ENCODE results near the gene DOK7.
A peak's percentile ranks its signal among the peaks of the same experiment; 100 is the strongest.

The DOK7 gene

GRCh38 chr4:3437998-3438846 lies 24.9 kb upstream of the DOK7 start:
- H2AK5ac ChIP-seq (ENCODE audit: low read depth, low read length), result no peak overlapping the region
- peak overlapping the region; percentile 48 for H2BK5ac ChIP-seq (ENCODE audit: low read length)
- peaks cover 2% of the 10 kb centered on the region for H3K79me1 ChIP-seq (ENCODE audit: low read depth, low read length)
- no peak for DNase-seq (ENCODE audit: low spot score)
- no peak overlapping the region for H2BK15ac ChIP-seq (ENCODE audit: low read length)
- peak overlapping the region; percentile 92 for H4K8ac ChIP-seq (ENCODE audit: low read depth, low read length)
- no peak overlapping the region for H3K9ac ChIP-seq (ENCODE audit: low read depth, low read length, poor library complexity)
- peaks cover 0 to 2% of the 10 kb centered on the region in 2 donors for H3K9me3 ChIP-seq (replicated peaks in 1 of 2; ENCODE audit: control insufficient read depth in 2 of 2, insufficient read depth in 1 of 2, low read depth in 1 of 2, low read length in 2 of 2)
- no peak overlapping the region for H2BK12ac ChIP-seq (ENCODE audit: low read length)
- no peak overlapping the region for H3K4me2 ChIP-seq (ENCODE audit: insufficient read depth, low read length, poor library complexity, severe bottlenecking)
- H3K18ac ChIP-seq (ENCODE audit: low read length), result peak overlapping the region; percentile 48
- no CpG with 5 or more reads among the region's 28 CpGs for WGBS, 2 donors (ENCODE audit: extremely low coverage in 2 of 2, insufficient read length in 2 of 2, insufficient replicate concordance in 1 of 2)
- H3K14ac ChIP-seq (ENCODE audit: low read length), result peak overlapping the region; percentile 82
- H3K4ac ChIP-seq (ENCODE audit: low read length), result no peak overlapping the region
- H3K23ac ChIP-seq (ENCODE audit: low read depth, low read length, poor library complexity), result peak overlapping the region; percentile 55
- H2AFZ ChIP-seq (ENCODE audit: low read length), result no peak overlapping the region
- no peak overlapping the region for H4K91ac ChIP-seq (ENCODE audit: low read depth, low read length, poor library complexity)
- peaks cover 4 to 10% of the 10 kb centered on the region in 2 donors for H3K4me1 ChIP-seq (ENCODE audit: control insufficient read depth in 2 of 2, insufficient read depth in 1 of 2, low read depth in 1 of 2, low read length in 2 of 2)
- no peaks in the 10 kb centered on the region for H3K27me3 ChIP-seq (ENCODE audit: control insufficient read depth in 3 of 3, insufficient read depth in 3 of 3, low read depth in 1 of 3, low read length in 3 of 3)
- H2BK120ac ChIP-seq (ENCODE audit: low read depth, low read length), result peak overlapping the region; percentile 31
- H3K36me3 ChIP-seq (replicated peaks in 1 of 2; ENCODE audit: control insufficient read depth in 2 of 2, insufficient read depth in 2 of 2, low read length in 2 of 2), result no peaks in the 10 kb centered on the region
- no peak overlapping the region for H3K4me3 ChIP-seq (ENCODE audit: low read length in 2 of 2)
- H3K27ac ChIP-seq (replicated peaks; ENCODE audit: low read length), result no peak overlapping the region

- H2AK5ac ChIP-seq (ENCODE audit: low read depth, low read length), result no peak overlapping the region
Observed at GRCh38 chr4:3438847-3439180, 24.3 kb upstream of the DOK7 start.

GRCh38 chr4:3439391-3439790 lies 23.7 kb upstream of the DOK7 start:
- H3K27ac ChIP-seq (replicated peaks; ENCODE audit: low read length), result no peak overlapping the region
- no peak overlapping the region for H2BK5ac ChIP-seq (ENCODE audit: low read length)
- H3K9ac ChIP-seq (ENCODE audit: low read depth, low read length, poor library complexity), result peak overlapping the region; percentile 44
- no peaks in the 10 kb centered on the region for H3K79me1 ChIP-seq (ENCODE audit: low read depth, low read length)
- DNase-seq (ENCODE audit: low spot score), result no peak
- H4K91ac ChIP-seq (ENCODE audit: low read depth, low read length, poor library complexity), result no peak overlapping the region
- no peak overlapping the region for H2AK5ac ChIP-seq (ENCODE audit: low read depth, low read length)
- H3K4me3 ChIP-seq (ENCODE audit: low read length in 2 of 2), result no peak overlapping the region
- no peak overlapping the region for H2AFZ ChIP-seq (ENCODE audit: low read length)
- no peak overlapping the region for H3K23ac ChIP-seq (ENCODE audit: low read depth, low read length, poor library complexity)
- no peaks in the 10 kb centered on the region for H3K27me3 ChIP-seq (ENCODE audit: control insufficient read depth in 3 of 3, insufficient read depth in 3 of 3, low read depth in 1 of 3, low read length in 3 of 3)
- H3K18ac ChIP-seq (ENCODE audit: low read length), result peak overlapping the region; percentile 71
- H3K9me3 ChIP-seq (replicated peaks in 1 of 2; ENCODE audit: control insufficient read depth in 2 of 2, insufficient read depth in 1 of 2, low read depth in 1 of 2, low read length in 2 of 2), result peaks cover 0 to 2% of the 10 kb centered on the region in 2 donors
- peaks cover 4 to 8% of the 10 kb centered on the region in 2 donors for H3K4me1 ChIP-seq (ENCODE audit: control insufficient read depth in 2 of 2, insufficient read depth in 1 of 2, low read depth in 1 of 2, low read length in 2 of 2)
- H2BK120ac ChIP-seq (ENCODE audit: low read depth, low read length), result peak overlapping the region; percentile 18
- H3K4me2 ChIP-seq (ENCODE audit: insufficient read depth, low read length, poor library complexity, severe bottlenecking), result no peak overlapping the region
- no CpG with 5 or more reads among the region's 16 CpGs for WGBS, 2 donors (ENCODE audit: extremely low coverage in 2 of 2, insufficient read length in 2 of 2, insufficient replicate concordance in 1 of 2)
- H3K36me3 ChIP-seq (replicated peaks in 1 of 2; ENCODE audit: control insufficient read depth in 2 of 2, insufficient read depth in 2 of 2, low read length in 2 of 2), result no peaks in the 10 kb centered on the region
- no peak overlapping the region for H2BK12ac ChIP-seq (ENCODE audit: low read length)
- peak overlapping the region; percentile 82 for H4K8ac ChIP-seq (ENCODE audit: low read depth, low read length)
- no peak overlapping the region for H2BK15ac ChIP-seq (ENCODE audit: low read length)
- H3K4ac ChIP-seq (ENCODE audit: low read length), result no peak overlapping the region
- peak overlapping the region; percentile 56 for H3K14ac ChIP-seq (ENCODE audit: low read length)

More at GRCh38 chr4:3438847-3439180, 24.3 kb upstream of the DOK7 start:
- Histone ChIP-seq H3K18ac (ENCODE audit: low read length) (no peak overlapping the region), H2BK12ac (ENCODE audit: low read length) (no peak overlapping the region), H3K27ac (replicated peaks; ENCODE audit: low read length) (no peak overlapping the region), H3K27me3 (ENCODE audit: control insufficient read depth in 3 of 3, insufficient read depth in 3 of 3, low read depth in 1 of 3, low read length in 3 of 3) (no peaks in the 10 kb centered on the region), H2BK120ac (ENCODE audit: low read depth, low read length) (no peak overlapping the region), H3K23ac (ENCODE audit: low read depth, low read length, poor library complexity) (peak overlapping the region; percentile 55), H3K9ac (ENCODE audit: low read depth, low read length, poor library complexity) (no peak overlapping the region), H3K9me3 (replicated peaks in 1 of 2; ENCODE audit: control insufficient read depth in 2 of 2, insufficient read depth in 1 of 2, low read depth in 1 of 2, low read length in 2 of 2) (peaks cover 0 to 2% of the 10 kb centered on the region in 2 donors), H3K79me1 (ENCODE audit: low read depth, low read length) (no peaks in the 10 kb centered on the region), H3K4me2 (ENCODE audit: insufficient read depth, low read length, poor library complexity, severe bottlenecking) (no peak overlapping the region), H3K14ac (ENCODE audit: low read length) (no peak overlapping the region), H3K36me3 (replicated peaks in 1 of 2; ENCODE audit: control insufficient read depth in 2 of 2, insufficient read depth in 2 of 2, low read length in 2 of 2) (no peaks in the 10 kb centered on the region), H3K4ac (ENCODE audit: low read length) (no peak overlapping the region), H3K4me3 (ENCODE audit: low read length in 2 of 2) (no peak overlapping the region), H4K8ac (ENCODE audit: low read depth, low read length) (no peak overlapping the region), H2BK15ac (ENCODE audit: low read length) (no peak overlapping the region), H4K91ac (ENCODE audit: low read depth, low read length, poor library complexity) (no peak overlapping the region), H3K4me1 (ENCODE audit: control insufficient read depth in 2 of 2, insufficient read depth in 1 of 2, low read depth in 1 of 2, low read length in 2 of 2) (peaks cover 4 to 10% of the 10 kb centered on the region in 2 donors), H2BK5ac (ENCODE audit: low read length) (no peak overlapping the region), H2AFZ (ENCODE audit: low read length) (no peak overlapping the region)
- no peak for DNase-seq (ENCODE audit: low spot score)
- no CpG with 5 or more reads among the region's 10 CpGs for WGBS, 2 donors (ENCODE audit: extremely low coverage in 2 of 2, insufficient read length in 2 of 2, insufficient replicate concordance in 1 of 2)

GRCh38 chr4:3440011-3440410 lies 23.1 kb upstream of the DOK7 start:
- Histone ChIP-seq H4K91ac (ENCODE audit: low read depth, low read length, poor library complexity) (no peak overlapping the region), H3K4ac (ENCODE audit: low read length) (no peak overlapping the region), H3K9ac (ENCODE audit: low read depth, low read length, poor library complexity) (no peak overlapping the region), H2BK12ac (ENCODE audit: low read length) (no peak overlapping the region), H2BK15ac (ENCODE audit: low read length) (no peak overlapping the region), H3K4me3 (ENCODE audit: low read length in 2 of 2) (no peak overlapping the region), H3K9me3 (replicated peaks in 1 of 2; ENCODE audit: control insufficient read depth in 2 of 2, insufficient read depth in 1 of 2, low read depth in 1 of 2, low read length in 2 of 2) (peaks cover 0 to 2% of the 10 kb centered on the region in 2 donors), H3K36me3 (replicated peaks in 1 of 2; ENCODE audit: control insufficient read depth in 2 of 2, insufficient read depth in 2 of 2, low read length in 2 of 2) (no peaks in the 10 kb centered on the region), H4K8ac (ENCODE audit: low read depth, low read length) (no peak overlapping the region), H3K27ac (replicated peaks; ENCODE audit: low read length) (no peak overlapping the region), H2BK5ac (ENCODE audit: low read length) (no peak overlapping the region), H3K23ac (ENCODE audit: low read depth, low read length, poor library complexity) (no peak overlapping the region), H3K18ac (ENCODE audit: low read length) (peak overlapping the region; percentile 27), H2BK120ac (ENCODE audit: low read depth, low read length) (no peak overlapping the region), H2AFZ (ENCODE audit: low read length) (no peak overlapping the region), H2AK5ac (ENCODE audit: low read depth, low read length) (peak overlapping the region; percentile 35), H3K4me2 (ENCODE audit: insufficient read depth, low read length, poor library complexity, severe bottlenecking) (no peak overlapping the region), H3K4me1 (ENCODE audit: control insufficient read depth in 2 of 2, insufficient read depth in 1 of 2, low read depth in 1 of 2, low read length in 2 of 2) (peaks cover 2% of the 10 kb centered on the region in 2 donors), H3K14ac (ENCODE audit: low read length) (no peak overlapping the region), H3K79me1 (ENCODE audit: low read depth, low read length) (no peaks in the 10 kb centered on the region), H3K27me3 (ENCODE audit: control insufficient read depth in 3 of 3, insufficient read depth in 3 of 3, low read depth in 1 of 3, low read length in 3 of 3) (no peaks in the 10 kb centered on the region)
- no peak for DNase-seq (ENCODE audit: low spot score)
- WGBS, 2 donors (ENCODE audit: extremely low coverage in 2 of 2, insufficient read length in 2 of 2, insufficient replicate concordance in 1 of 2), result no CpG with 5 or more reads among the region's 7 CpGs
